HEK293T (cell line): ENCODE measurements around the gene ZDHHC11.
"Not testable (repeated sequence)": the region's sequence is repeated elsewhere in the genome, so short reads cannot be mapped to it uniquely, and the experiment has no call there.

Experiments
- ARNT ChIP-seq: fragments of 450-650 bp; IDR thresholded peaks from 2 replicates; pipeline ENCODE4 v1.6.1; 2017; ENCODE audit warnings: mild to moderate bottlenecking
- BHLHE40 ChIP-seq: fragments of 450-650 bp; IDR thresholded peaks from 2 replicates; pipeline ENCODE4 v1.6.1; 2016; ENCODE audit warnings: mild to moderate bottlenecking, moderate library complexity, borderline replicate concordance
- CTBP1 ChIP-seq: fragments of 450-650 bp; IDR thresholded peaks from 2 replicates; pipeline ENCODE4 v1.6.1; 2016; ENCODE audit warnings: borderline replicate concordance
- ELF4 ChIP-seq: fragments of 450-650 bp; IDR thresholded peaks from 2 replicates; pipeline ENCODE4 v1.6.1; 2017; ENCODE audit warnings: antibody characterized with exemption
- FOXA1 ChIP-seq: fragments of 450-650 bp; IDR thresholded peaks from 2 replicates; pipeline ENCODE4 v1.6.1; 2016; ENCODE audit warnings: mild to moderate bottlenecking
- FOXK2 ChIP-seq: fragments of 450-650 bp; IDR thresholded peaks from 2 replicates; pipeline ENCODE4 v1.6.1; 2016; ENCODE audit warnings: mild to moderate bottlenecking
- FOXM1 ChIP-seq: fragments of 450-650 bp; IDR thresholded peaks from 2 replicates; pipeline ENCODE4 v1.6.1; 2017; ENCODE audit warnings: mild to moderate bottlenecking, borderline replicate concordance
- HDGF ChIP-seq: fragments of 450-650 bp; IDR thresholded peaks from 2 replicates; pipeline ENCODE4 v1.6.1; 2017; ENCODE audit warnings: antibody characterized with exemption, borderline replicate concordance
- L3MBTL2 ChIP-seq: fragments of 450-650 bp; conservative IDR thresholded peaks from 2 replicates; pipeline ENCODE4 v1.6.1; 2016; ENCODE audit warnings: mild to moderate bottlenecking
- SP1 ChIP-seq: fragments of 450-650 bp; IDR thresholded peaks from 2 replicates; pipeline ENCODE4 v1.6.1; 2017
- SUZ12 ChIP-seq: fragments of 450-650 bp; IDR thresholded peaks from 2 replicates; pipeline ENCODE4 v1.6.1; 2016; ENCODE audit warnings: mild to moderate bottlenecking
- TARDBP ChIP-seq: fragments of 450-650 bp; IDR thresholded peaks from 2 replicates; pipeline ENCODE4 v1.6.1; 2016
- ZNF384 ChIP-seq: fragments of 450-650 bp; IDR thresholded peaks from 2 replicates; pipeline ENCODE4 v1.6.1; 2016
- TF ChIP-seq, protein P1 (sequence below): fragments of 450-650 bp; IDR thresholded peaks from 2 replicates; pipeline ENCODE4 v1.6.1; 2016

- TF ChIP-seq FOXA1, SP1, ARNT, L3MBTL2, ELF4, FOXM1, TARDBP, HDGF, SUZ12, ZNF384, BHLHE40, CTBP1, FOXK2: not testable (repeated sequence)
- TF ChIP-seq, protein P1, sequence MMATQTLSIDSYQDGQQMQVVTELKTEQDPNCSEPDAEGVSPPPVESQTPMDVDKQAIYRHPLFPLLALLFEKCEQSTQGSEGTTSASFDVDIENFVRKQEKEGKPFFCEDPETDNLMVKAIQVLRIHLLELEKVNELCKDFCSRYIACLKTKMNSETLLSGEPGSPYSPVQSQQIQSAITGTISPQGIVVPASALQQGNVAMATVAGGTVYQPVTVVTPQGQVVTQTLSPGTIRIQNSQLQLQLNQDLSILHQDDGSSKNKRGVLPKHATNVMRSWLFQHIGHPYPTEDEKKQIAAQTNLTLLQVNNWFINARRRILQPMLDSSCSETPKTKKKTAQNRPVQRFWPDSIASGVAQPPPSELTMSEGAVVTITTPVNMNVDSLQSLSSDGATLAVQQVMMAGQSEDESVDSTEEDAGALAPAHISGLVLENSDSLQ, result not testable (repeated sequence)
Observed at GRCh38 chr5:845031-845675, 5.6 kb downstream of the ZDHHC11 start.
